Pancreas (tissue), 10 donors: ENCODE measurements around the gene PTCH2. TPM values are rescaled to one million over a fixed set of nuclear protein-coding genes. Genes with fewer than 3 reads are reported as not detected.
"Not testable (repeated sequence)": the region's sequence is repeated elsewhere in the genome, so short reads cannot be mapped to it uniquely, and the experiment has no call there.

ENCODE experiments used
- ATAC-seq, 4 donors: fragments of 200-7000 bp; cut with Tn5 transposase; one replicate each; pipeline versions ENCODE4 v1.8.0 to v1.9.1; 2020; ENCODE audit warnings: mild to moderate bottlenecking in 4 of 4, moderate library complexity in 4 of 4
- DNase-seq, 6 donors: peaks; one replicate each; pipeline ENCODE4 v3.0.0-alpha.2; 2020
- FAIRE-seq: peaks from 2 replicates; lab custom pipeline; 2012; peaks lifted over from hg19 to GRCh38; lab: Jason Lieb, UNC
- H3K27ac ChIP-seq, 4 donors: fragments of 200-600 bp; sonication (generic); 1 replicate in 3 of 4; 2 replicates in 1 of 4; pipeline versions ENCODE4 v1.5.0 to v1.8.0; 2020
- H3K27me3 ChIP-seq, 4 donors: fragments of 200-600 bp; one replicate each; pipeline ENCODE4 v1.8.0; 2021
- H3K36me3 ChIP-seq, 3 donors: fragments of 200-600 bp; sonication (generic) in 1 of 3; one replicate each; pipeline versions ENCODE4 v1.5.0 to v1.8.0; 2020 to 2021
- H3K4me1 ChIP-seq, 3 donors: fragments of 200-600 bp; one replicate each; pipeline ENCODE4 v1.8.0; 2021
- H3K4me3 ChIP-seq, 4 donors: fragments of 200-600 bp; sonication (generic) in 2 of 4; one replicate each; pipeline versions ENCODE4 v1.5.0 to v1.8.0; 2020 to 2021
- H3K9me3 ChIP-seq, 4 donors: fragments of 200-600 bp; one replicate each; pipeline ENCODE4 v1.8.0; 2021
- WGBS, 2 donors: extraction: QIAGEN DNeasy Blood & Tissue Kit; methylation state at CpG; one replicate each; pipeline ENCODE4 v1.1.7; 2013; 5-methylcytosine and 5-hydroxymethylcytosine counted together
- intact Hi-C, 3 donors: fragments of 100-400 bp; cut with DNase I; formaldehyde crosslinking; loops; one replicate each; pipeline versions ENCODE4 v1.11.1 to v1.14.2; 2022
- polyA plus RNA-seq, 2 donors: library from polyadenylated mRNA; stranded (reverse); fragments of 200-250 nt; gene quantifications; one replicate each; pipeline ENCODE4 v1.2.3, GENCODE V29; 2013
- total RNA-seq, 6 donors: library from RNA; stranded (reverse); fragmentation: NEBNext Ultra II Directional in 4 of 6; extraction: Animal tissue kit (Norgen Biotek cat#: 25700) in 4 of 6; gene quantifications; one replicate each; pipeline versions ENCODE4 v1.2.1 to v1.2.4, GENCODE V29; 2021 to 2023
- TF ChIP-seq, protein P1 (sequence below), 4 donors: fragments of 200-600 bp; sonication (generic) in 3 of 4; IDR thresholded peaks; one replicate each; pipeline versions ENCODE4 v1.5.0 to v1.8.0; 2021; ENCODE audit warnings: antibody characterized with exemption in 4 of 4
- donor health status: healthy with polysubstance abuse.
- donor health status: DM: no; HTN: no; CAD: no; lungs with moderate emphysema.
- donor health status: DM: no; HTN: no; CAD: no.
- donor health status: control.
- donor health status: control.
- donor health status: Bipolar disorder and iron deficiency.
- donor health status: DM: yes; HTN: yes; CAD: no.
- donor health status: DM: no; HTN: no; CAD: no.
- donor health status: DM: no; HTN: no; CAD: no.
- donor health status: DM: yes; HTN: yes; CAD: no.

The PTCH2 gene
- total and polyA plus RNA-seq, 8 donors: 0.16 to 1.8 (median 0.38) TPM

- Histone ChIP-seq H3K4me1 (no peaks in the 10 kb centered on the region), H3K27ac (peak overlapping the region in 1 of 4 donors; percentile 36), H3K27me3 (no peaks in the 10 kb centered on the region), H3K4me3 (no peak overlapping the region), H3K9me3 (no peaks in the 10 kb centered on the region), H3K36me3 (no peaks in the 10 kb centered on the region)
- WGBS, 2 donors: 78 to 80% methylated on average over 22 to 24 of the region's 24 CpGs
- DNase-seq (peak in 2 of 6 donors; percentile 59 to 70), FAIRE-seq (no peak), ATAC-seq (peak in 3 of 4 donors; percentile 60 to 85 (median 79))
- TF ChIP-seq, protein P1, sequence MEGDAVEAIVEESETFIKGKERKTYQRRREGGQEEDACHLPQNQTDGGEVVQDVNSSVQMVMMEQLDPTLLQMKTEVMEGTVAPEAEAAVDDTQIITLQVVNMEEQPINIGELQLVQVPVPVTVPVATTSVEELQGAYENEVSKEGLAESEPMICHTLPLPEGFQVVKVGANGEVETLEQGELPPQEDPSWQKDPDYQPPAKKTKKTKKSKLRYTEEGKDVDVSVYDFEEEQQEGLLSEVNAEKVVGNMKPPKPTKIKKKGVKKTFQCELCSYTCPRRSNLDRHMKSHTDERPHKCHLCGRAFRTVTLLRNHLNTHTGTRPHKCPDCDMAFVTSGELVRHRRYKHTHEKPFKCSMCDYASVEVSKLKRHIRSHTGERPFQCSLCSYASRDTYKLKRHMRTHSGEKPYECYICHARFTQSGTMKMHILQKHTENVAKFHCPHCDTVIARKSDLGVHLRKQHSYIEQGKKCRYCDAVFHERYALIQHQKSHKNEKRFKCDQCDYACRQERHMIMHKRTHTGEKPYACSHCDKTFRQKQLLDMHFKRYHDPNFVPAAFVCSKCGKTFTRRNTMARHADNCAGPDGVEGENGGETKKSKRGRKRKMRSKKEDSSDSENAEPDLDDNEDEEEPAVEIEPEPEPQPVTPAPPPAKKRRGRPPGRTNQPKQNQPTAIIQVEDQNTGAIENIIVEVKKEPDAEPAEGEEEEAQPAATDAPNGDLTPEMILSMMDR (IDR thresholded peaks at IDR 0.05): no peak
- intact Hi-C loops: no loop called here
Measured at GRCh38 chr1:44826375-44827196, 16.5 kb downstream of the PTCH2 start.

DNA sequence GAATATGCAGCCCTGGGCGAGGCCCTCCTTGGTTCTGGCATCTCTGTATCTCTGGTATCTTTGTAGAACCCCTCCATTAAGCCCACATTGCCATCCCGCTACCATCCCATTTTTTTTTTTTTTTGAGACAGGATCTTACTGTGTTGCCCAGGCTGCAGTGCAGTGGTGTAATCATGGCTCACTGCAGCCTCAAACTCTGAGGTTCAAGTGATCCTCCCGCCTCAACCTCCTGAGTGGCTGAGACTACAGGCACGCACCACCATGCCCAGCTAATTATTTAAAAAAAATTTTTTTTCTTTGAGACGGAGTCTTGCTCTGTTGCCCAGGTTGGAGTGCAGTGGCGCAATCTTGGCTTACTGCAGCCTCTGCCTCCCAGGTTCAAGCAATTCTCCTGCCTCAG lies 18.7 kb downstream of the PTCH2 start:
- DNase-seq, intact Hi-C loops, FAIRE-seq: not testable (repeated sequence)

GRCh38 chr1:44822981-44823451 lies 20.0 kb downstream of the PTCH2 start:
- 84 to 89% methylated on average over 13 to 15 of the region's 15 CpGs for WGBS, 2 donors
- H3K4me3 ChIP-seq: no peak overlapping the region
- no peak for FAIRE-seq

More for the DNA sequence above, 18.7 kb downstream of the PTCH2 start:
- H3K4me3 ChIP-seq, ATAC-seq, H3K27ac ChIP-seq, H3K36me3 ChIP-seq, H3K9me3 ChIP-seq, H3K4me1 ChIP-seq, H3K27me3 ChIP-seq: not testable (repeated sequence)
- 93 to 94% methylated on average over 6 of the region's 6 CpGs for WGBS, 2 donors

GRCh38 chr1:44822131-44822701 lies 20.8 kb downstream of the PTCH2 start:
- intact Hi-C loops: no loop called here
- no peak overlapping the region for H3K27ac ChIP-seq
- DNase-seq (peak in 3 of 6 donors; percentile 13 to 71 (median 41)), FAIRE-seq (no peak), ATAC-seq (no peak)
- TF ChIP-seq, protein P1 (IDR thresholded peaks at IDR 0.05): no peak
- H3K36me3 ChIP-seq: no peaks in the 10 kb centered on the region
- no peaks in the 10 kb centered on the region for H3K27me3 ChIP-seq
- WGBS, 2 donors: 83 to 87% methylated on average over 6 of the region's 6 CpGs
- H3K4me3 ChIP-seq: no peak overlapping the region
- no peaks in the 10 kb centered on the region for H3K9me3 ChIP-seq
- H3K4me1 ChIP-seq: no peaks in the 10 kb centered on the region

More at GRCh38 chr1:44822981-44823451, 20.0 kb downstream of the PTCH2 start:
- DNase-seq: peak in 3 of 6 donors; percentile 14 to 76 (median 54)
- Histone ChIP-seq H3K4me1 (no peaks in the 10 kb centered on the region), H3K36me3 (no peaks in the 10 kb centered on the region), H3K27me3 (no peaks in the 10 kb centered on the region), H3K9me3 (no peaks in the 10 kb centered on the region), H3K27ac (no peak overlapping the region)
- intact Hi-C loops: no loop called here
- TF ChIP-seq, protein P1 (IDR thresholded peaks at IDR 0.05): no peak
- no peak for ATAC-seq

GRCh38 chr1:44821240-44821715 lies 21.8 kb downstream of the PTCH2 start:
- H3K4me1 ChIP-seq: no peaks in the 10 kb centered on the region
- no peak overlapping the region for H3K27ac ChIP-seq
- no peaks in the 10 kb centered on the region for H3K27me3 ChIP-seq
- no peak for FAIRE-seq
- WGBS, 2 donors: 75 to 88% methylated on average over 9 of the region's 9 CpGs
- intact Hi-C loops: no loop called here
- TF ChIP-seq, protein P1 (IDR thresholded peaks at IDR 0.05): no peak
- H3K4me3 ChIP-seq: no peak overlapping the region
- no peaks in the 10 kb centered on the region for H3K9me3 ChIP-seq
- ATAC-seq: no peak
- no peaks in the 10 kb centered on the region for H3K36me3 ChIP-seq
- DNase-seq: peak in 2 of 6 donors; percentile 28 to 52
